ENCODE data around the gene WASHC2C. TPM values are rescaled to one million over a fixed set of nuclear protein-coding genes. Genes with fewer than 3 reads are reported as not detected.
"Not testable (repeated sequence)": the region's sequence is repeated elsewhere in the genome, so short reads cannot be mapped to it uniquely, and the experiment has no call there.

Gene WASHC2C, protein sequence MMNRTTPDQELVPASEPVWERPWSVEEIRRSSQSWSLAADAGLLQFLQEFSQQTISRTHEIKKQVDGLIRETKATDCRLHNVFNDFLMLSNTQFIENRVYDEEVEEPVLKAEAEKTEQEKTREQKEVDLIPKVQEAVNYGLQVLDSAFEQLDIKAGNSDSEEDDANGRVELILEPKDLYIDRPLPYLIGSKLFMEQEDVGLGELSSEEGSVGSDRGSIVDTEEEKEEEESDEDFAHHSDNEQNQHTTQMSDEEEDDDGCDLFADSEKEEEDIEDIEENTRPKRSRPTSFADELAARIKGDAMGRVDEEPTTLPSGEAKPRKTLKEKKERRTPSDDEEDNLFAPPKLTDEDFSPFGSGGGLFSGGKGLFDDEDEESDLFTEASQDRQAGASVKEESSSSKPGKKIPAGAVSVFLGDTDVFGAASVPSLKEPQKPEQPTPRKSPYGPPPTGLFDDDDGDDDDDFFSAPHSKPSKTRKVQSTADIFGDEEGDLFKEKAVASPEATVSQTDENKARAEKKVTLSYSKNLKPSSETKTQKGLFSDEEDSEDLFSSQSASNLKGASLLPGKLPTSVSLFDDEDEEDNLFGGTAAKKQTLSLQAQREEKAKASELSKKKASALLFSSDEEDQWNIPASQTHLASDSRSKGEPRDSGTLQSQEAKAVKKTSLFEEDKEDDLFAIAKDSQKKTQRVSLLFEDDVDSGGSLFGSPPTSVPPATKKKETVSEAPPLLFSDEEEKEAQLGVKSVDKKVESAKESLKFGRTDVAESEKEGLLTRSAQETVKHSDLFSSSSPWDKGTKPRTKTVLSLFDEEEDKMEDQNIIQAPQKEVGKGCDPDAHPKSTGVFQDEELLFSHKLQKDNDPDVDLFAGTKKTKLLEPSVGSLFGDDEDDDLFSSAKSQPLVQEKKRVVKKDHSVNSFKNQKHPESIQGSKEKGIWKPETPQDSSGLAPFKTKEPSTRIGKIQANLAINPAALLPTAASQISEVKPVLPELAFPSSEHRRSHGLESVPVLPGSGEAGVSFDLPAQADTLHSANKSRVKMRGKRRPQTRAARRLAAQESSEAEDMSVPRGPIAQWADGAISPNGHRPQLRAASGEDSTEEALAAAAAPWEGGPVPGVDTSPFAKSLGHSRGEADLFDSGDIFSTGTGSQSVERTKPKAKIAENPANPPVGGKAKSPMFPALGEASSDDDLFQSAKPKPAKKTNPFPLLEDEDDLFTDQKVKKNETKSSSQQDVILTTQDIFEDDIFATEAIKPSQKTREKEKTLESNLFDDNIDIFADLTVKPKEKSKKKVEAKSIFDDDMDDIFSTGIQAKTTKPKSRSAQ (N-terminal part only)
- total RNA-seq: 10 to 100 TPM; 36.7 to 41.1 (median 38.0) TPM

DNA sequence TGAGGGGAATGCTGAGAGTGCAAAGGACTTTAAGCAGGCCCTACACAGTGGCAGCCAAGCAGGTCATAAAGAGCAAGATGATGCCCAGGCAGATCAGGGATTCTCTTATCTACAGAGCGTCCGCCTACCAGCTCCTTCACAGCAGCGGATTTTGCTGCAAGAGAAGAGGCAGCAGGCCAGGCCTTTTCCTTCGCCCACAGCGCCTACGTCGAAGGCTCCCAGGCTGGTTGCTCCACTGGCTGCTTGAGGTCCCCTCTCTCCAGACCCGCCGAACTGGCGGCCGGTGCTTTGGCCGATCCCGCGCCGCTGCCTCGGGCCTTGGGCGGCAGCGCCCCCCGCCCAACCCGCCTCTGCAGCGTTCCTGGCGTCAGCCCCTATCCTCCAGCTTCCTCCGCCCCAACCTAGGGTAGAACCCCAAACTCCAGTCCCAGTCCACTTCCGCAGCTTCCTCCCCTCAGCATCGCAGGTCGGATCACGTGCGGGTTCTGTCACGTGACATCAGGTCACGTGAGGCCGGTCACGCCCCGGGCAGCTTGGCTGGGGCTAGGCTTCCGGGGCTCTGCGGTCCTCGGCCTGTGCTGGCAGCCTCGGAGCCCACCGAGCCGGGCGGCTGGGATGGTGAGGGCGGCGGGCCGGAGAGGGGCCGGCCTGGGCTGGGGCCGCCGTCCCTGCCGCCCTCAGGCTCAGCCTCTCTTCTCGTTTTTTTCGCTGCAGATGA is at the start of gene WASHC2C:
Gene WASHC2C (plus strand): TSS at position 564 of the 718 bp plus-strand sequence. CDS start 52 bp downstream, at position 616.
- Histone ChIP-seq H3K27ac (peak within 1 kb of the TSS in 3 of 4 donors; percentile 80 to 89 (median 81)), H3K4me3 (peak within 1 kb of the TSS; percentile 45 to 96 (median 80))
- 1% methylated on average over 27 to 43 of the region's 49 CpGs for WGBS, 2 donors
- H3K36me3 ChIP-seq, H3K4me1 ChIP-seq, H3K9me3 ChIP-seq, H3K27me3 ChIP-seq: not testable (repeated sequence)
- DNase-seq (ENCODE audit: low spot score in 2 of 2): peak; percentile 93 to 98
- TF ChIP-seq POLR2A (IDR thresholded peaks at IDR 0.05) (peak in 1 of 2 donors; percentile 45), EP300 (IDR thresholded peaks at IDR 0.05) (peak in 1 of 2 donors; percentile 86)
- TF ChIP-seq, protein P1, sequence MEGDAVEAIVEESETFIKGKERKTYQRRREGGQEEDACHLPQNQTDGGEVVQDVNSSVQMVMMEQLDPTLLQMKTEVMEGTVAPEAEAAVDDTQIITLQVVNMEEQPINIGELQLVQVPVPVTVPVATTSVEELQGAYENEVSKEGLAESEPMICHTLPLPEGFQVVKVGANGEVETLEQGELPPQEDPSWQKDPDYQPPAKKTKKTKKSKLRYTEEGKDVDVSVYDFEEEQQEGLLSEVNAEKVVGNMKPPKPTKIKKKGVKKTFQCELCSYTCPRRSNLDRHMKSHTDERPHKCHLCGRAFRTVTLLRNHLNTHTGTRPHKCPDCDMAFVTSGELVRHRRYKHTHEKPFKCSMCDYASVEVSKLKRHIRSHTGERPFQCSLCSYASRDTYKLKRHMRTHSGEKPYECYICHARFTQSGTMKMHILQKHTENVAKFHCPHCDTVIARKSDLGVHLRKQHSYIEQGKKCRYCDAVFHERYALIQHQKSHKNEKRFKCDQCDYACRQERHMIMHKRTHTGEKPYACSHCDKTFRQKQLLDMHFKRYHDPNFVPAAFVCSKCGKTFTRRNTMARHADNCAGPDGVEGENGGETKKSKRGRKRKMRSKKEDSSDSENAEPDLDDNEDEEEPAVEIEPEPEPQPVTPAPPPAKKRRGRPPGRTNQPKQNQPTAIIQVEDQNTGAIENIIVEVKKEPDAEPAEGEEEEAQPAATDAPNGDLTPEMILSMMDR (IDR thresholded peaks at IDR 0.05): peak in 1 of 5 experiments; percentile 21

DNA sequence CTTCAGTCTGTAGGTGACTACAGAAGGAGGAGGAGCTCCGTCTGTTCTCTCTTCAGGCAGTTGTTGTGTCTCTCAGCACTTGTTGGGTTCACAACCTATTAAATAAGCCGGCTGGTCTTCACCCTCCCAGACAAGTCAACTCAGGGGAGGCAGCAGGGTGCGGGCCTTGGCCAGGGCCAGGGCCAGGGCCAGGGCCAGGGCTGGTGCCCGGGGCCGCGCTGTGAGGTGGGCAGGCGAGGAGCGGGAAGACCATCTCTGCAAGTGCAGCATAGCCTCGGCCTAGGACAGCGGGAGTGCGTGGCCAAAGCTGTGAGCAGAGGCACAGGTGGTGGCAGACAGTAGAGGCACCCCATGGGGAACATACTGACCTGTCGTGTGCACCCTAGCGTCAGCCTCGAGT is 48.6 kb upstream of the WASHC2C start:
- H3K4me1 ChIP-seq; H3K9me3 ChIP-seq; H3K27me3 ChIP-seq; H3K27ac ChIP-seq; DNase-seq (ENCODE audit: low spot score in 2 of 2); H3K4me3 ChIP-seq; H3K36me3 ChIP-seq: not testable (repeated sequence)
- 87 to 92% methylated on average over 12 to 13 of the region's 14 CpGs for WGBS, 2 donors

DNA sequence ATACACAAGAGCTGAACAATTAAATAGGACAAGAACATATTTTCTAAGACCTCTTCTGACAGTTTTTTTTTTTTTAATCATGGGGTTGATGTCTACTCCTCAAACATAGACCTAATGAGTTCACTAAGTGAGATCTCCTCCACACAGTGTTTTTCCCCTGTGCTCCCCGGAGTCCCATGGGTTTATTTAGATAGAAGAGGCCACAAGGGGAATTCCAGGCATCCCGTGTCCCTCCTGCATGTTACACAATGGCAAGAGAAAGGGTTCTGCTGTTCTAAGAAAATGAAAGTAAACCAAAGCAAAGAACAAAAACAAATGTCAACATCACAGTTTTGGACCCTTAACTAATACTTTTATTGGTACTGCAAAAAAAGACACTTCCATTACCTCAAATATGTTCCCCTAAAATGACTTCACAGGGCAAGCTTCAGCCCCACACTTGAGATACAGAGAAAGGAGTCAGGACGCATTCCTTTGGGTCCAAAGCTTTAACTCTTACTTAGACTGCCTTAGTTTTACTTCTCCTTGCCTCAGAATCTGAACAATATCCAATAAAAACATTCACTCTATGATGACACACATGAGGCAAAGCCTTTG is 16.8 kb upstream of the WASHC2C start:
- H3K9me3 ChIP-seq; H3K36me3 ChIP-seq; H3K4me1 ChIP-seq; H3K27me3 ChIP-seq; H3K4me3 ChIP-seq; H3K27ac ChIP-seq; DNase-seq (ENCODE audit: low spot score in 2 of 2): not testable (repeated sequence)
- WGBS, 2 donors: 26% methylated on average over 3 of the region's 3 CpGs

DNA sequence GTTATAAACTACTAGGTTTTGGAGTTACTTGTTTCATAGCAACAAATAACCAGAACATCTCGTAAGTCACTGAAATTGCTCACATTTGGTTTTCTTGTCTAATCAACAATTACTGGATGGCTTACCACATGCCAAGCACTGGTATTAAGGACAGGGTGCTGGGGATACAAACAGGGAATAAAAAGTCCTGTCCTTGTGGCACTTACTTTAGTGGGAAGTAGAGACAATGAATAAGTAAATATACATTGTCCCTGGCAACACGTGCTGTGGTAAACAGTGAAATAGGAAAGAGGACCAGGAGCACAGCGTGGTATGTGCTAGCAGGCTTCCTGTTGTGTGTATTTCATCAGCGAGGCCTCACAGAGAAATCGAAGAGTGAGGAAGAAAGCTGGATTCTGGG is 15.8 kb upstream of the WASHC2C start:
- H3K36me3 ChIP-seq; DNase-seq (ENCODE audit: low spot score in 2 of 2); H3K27me3 ChIP-seq; H3K27ac ChIP-seq; H3K9me3 ChIP-seq; H3K4me3 ChIP-seq; H3K4me1 ChIP-seq: not testable (repeated sequence)
- 66 to 77% methylated on average over 3 of the region's 5 CpGs for WGBS, 2 donors

DNA sequence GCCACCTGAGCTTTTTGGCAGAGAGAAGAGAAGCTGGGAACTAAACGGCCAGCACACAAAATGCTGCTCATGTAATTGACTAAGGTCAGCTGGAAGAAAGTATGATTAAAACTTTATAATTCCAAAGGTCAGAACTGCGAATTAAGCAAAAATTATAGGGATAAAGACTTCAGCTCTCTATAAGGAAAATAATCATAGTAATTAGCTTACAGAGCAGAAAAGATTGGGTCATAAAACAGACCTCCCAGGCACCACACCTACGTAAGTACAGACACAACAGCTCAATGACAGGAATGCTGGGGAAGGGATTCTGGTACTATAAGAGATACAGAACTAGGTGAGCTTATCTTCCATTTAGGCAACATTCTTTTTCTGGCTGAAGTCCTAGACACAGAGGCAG is 10.0 kb upstream of the WASHC2C start:
- H3K4me3 ChIP-seq; DNase-seq (ENCODE audit: low spot score in 2 of 2); H3K27me3 ChIP-seq; H3K9me3 ChIP-seq; H3K4me1 ChIP-seq; H3K27ac ChIP-seq: not testable (repeated sequence)
- peaks cover 0 to 13% (median 0%) of the 10 kb centered on the region in 3 donors for H3K36me3 ChIP-seq
- WGBS, 2 donors: 57 to 68% methylated on average over 3 of the region's 3 CpGs

DNA sequence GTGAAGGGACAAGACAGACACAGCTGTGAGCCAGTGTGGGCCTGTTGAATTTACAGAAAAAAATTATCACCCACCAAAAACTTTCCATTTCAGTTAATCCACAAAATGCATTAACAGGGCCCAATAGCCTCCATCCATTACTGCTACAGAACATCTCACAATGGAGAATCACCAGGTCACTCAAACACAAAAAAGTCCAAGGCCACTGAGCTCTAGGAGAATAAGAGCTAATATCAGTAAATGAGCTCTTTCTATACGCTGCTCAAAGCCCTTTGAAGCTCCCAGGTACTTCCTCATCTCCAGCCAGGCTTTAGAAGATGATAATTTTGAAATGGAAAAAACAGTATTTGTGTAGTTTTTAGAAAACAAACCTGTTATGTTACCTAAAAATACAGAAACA is 9.4 kb upstream of the WASHC2C start:
- DNase-seq (ENCODE audit: low spot score in 2 of 2); H3K27me3 ChIP-seq; H3K4me3 ChIP-seq; H3K27ac ChIP-seq; H3K4me1 ChIP-seq; H3K9me3 ChIP-seq: not testable (repeated sequence)
- H3K36me3 ChIP-seq: peaks cover 0 to 13% (median 0%) of the 10 kb centered on the region in 3 donors
- 59 to 86% methylated on average over 1 of the region's 1 CpG for WGBS, 2 donors

DNA sequence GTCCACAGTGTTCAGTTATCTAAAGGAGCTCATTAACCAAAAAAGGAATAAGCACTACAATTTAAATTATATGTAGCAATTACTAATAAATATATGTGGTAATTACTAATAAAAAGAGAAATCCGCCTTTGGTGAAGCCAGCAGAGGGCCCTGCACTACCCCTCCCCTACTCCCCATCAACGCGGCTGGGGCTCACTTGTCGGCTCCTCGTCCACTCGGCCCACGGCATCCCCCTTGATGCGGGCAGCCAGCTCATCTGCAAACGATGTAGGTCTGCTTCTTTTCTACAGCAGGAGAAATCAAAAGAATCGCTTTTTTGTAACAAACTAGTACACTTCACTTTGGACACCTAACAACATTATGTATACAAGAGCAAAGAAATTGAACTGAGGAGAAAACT is 5.6 kb upstream of the WASHC2C start:
- H3K4me1 ChIP-seq; H3K4me3 ChIP-seq; H3K27me3 ChIP-seq; DNase-seq (ENCODE audit: low spot score in 2 of 2); H3K9me3 ChIP-seq; H3K36me3 ChIP-seq; H3K27ac ChIP-seq: not testable (repeated sequence)
- 64 to 71% methylated on average over 10 of the region's 10 CpGs for WGBS, 2 donors

DNA sequence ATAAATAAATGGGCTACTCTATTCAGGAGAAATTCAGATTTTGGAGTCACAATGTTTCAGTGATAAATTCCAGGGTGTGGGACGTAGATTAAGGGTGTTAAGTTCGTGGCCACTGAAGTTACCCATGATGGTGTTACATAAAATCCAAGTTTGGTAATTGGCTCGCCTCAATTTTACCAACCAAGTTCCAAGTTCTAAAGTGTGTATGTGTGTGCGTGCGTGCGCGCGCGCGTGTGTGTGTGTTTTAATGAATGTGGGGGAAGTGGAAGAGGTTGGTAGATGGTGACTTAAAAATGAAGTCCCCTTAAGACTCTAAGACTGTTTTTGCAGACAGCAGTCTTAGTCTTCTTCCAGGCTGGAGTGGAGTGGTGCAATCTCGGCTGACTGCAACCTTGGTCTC is 3.2 kb upstream of the WASHC2C start:
- H3K27ac ChIP-seq; H3K4me3 ChIP-seq; H3K4me1 ChIP-seq; H3K36me3 ChIP-seq; H3K9me3 ChIP-seq; DNase-seq (ENCODE audit: low spot score in 2 of 2); H3K27me3 ChIP-seq: not testable (repeated sequence)
- WGBS, 2 donors: 84 to 90% methylated on average over 11 of the region's 11 CpGs

DNA sequence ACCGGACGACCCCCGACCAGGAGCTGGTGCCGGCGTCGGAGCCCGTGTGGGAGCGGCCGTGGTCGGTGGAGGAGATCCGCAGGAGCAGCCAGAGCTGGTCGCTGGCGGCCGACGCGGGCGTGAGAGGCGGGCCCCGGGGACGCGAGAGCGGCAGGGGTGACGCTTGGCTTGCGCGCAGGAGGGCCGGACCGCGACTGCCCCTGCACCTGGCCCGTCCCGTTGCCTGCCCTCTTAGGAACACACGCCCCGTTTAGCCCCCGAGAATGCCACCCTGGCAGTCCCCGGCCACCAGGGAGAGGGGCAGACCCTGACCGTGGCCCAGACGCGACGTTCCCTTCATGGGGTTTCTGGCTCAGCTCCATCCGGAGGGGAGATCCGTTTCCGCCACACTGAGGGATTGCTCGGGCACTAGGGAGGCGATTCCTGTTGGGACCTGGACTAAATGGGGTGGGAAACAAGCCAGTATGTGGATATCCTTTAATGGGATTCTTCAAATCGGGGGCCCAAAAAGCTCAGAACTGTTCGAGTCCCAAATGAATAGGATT is 427 bp downstream of the WASHC2C start:
- 4 to 6% methylated on average over 8 to 17 of the region's 45 CpGs for WGBS, 2 donors
- H3K9me3 ChIP-seq; DNase-seq (ENCODE audit: low spot score in 2 of 2); H3K36me3 ChIP-seq; H3K27me3 ChIP-seq; H3K4me1 ChIP-seq: not testable (repeated sequence)
- Histone ChIP-seq H3K27ac (peak overlapping the region in 3 of 4 donors; percentile 80 to 89 (median 81)), H3K4me3 (peak overlapping the region; percentile 45 to 96 (median 80))

DNA sequence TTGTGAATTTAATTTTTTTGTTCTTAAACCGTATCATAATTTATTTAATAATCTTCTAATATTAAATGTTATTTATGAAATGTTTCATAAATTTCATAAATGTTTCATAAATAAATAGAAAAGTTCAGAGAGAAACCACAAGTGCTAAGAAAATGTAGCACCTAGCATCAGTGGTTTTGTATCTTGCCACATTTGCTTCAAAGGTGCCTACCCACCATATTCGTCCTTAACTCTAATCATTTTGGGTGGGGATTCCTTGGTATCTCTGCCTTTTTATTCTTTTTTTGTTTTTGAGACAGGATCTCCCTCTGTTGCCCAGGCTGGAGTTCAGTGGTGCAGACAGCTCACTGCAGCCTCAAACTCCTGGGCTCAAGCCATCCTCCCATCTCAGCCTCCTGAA is 7.4 kb downstream of the WASHC2C start:
- H3K9me3 ChIP-seq; H3K27ac ChIP-seq; DNase-seq (ENCODE audit: low spot score in 2 of 2); H3K4me3 ChIP-seq; H3K4me1 ChIP-seq; H3K27me3 ChIP-seq: not testable (repeated sequence)
- WGBS, 2 donors: 96 to 99% methylated on average over 1 to 2 of the region's 2 CpGs
- peaks cover 0 to 28% (median 0%) of the 10 kb centered on the region in 3 donors for H3K36me3 ChIP-seq
